CD4-positive, alpha-beta T cell treated with Interleukin-17A for 1 hour (primary cell): ENCODE results near the gene PPP6R2.
"Not testable (repeated sequence)": the region's sequence is repeated elsewhere in the genome, so short reads cannot be mapped to it uniquely, and the experiment has no call there.

Experiments
- DNase-seq: peaks from one replicate; pipeline ENCODE4 v3.0.0-alpha.2; 2020

Gene PPP6R2

DNA sequence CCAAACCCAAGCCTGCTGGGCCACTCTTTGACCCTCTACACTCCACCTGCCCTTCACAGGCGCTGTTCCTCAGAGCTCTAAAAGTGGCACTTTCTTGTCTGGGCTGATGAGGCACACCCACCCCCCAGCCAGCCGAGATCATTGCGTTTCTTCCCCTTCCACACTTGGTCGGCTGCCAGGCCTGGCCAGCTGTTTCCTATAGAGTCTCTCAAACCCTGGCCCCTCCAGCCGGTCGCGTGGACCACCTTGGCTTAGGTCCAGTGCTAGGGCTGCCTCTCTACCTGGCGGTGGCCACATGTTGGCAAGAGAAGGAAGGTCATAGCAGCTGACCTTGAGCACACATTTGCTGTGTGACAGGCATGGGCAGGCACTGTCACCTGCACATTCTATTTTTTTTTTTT, 60.6 kb downstream of the PPP6R2 start:
- DNase-seq = no peak

DNA sequence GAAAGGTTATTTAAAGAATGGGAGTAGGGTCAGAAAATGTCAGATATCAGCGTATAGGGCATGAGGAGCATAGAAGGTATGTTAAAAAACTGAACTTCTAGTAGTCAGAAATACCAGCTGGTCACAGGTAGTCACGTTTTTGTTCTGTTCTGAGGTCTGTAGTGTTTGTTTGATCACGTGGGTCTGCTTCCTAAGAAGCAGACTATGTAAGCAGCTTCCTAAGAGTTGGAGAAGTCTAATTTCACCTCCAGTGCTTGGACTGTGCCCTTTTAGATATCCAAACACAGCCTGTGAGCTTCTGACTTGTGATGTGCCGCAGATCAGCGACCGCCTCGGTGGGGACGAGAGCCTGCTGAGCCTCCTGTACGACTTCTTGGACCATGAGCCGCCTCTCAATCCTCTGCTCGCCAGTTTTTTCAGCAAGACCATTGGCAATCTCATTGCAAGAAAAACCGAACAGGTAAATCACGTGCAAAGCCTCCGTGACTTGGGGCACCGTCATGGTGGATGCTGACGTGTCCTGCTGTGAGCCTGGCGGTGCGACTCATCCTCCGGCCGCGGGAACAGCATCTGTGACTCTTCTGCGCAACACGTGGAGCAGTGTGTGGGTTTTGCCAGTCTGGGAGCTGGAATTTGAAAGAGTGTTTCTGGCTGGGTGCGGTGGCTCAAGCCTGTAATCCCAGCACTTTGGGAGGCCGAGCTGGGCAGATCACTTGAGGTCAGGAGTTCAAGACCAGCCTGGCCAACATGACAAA, 63.5 kb downstream of the PPP6R2 start:
- DNase-seq = no peak

DNA sequence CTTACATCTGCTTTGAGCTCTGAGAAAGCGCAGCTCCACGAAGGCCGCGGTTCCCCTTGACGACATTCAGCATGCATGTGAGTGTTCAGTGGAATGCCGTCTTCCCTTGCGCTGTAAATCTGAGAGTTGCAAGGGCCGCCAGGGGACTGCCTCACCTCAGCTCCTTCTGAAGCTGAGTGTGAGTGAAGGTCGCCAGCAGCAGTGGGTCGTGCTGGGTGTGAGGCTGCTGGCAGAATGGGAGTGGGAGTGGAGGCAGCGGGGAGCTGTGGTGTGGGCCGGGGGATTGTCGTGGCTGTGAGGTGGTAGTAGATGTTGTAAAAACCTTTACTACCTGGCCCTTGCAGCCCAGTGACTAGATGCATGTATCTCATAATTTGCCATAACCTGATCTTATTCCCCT, 65.2 kb downstream of the PPP6R2 start:
- no peak for DNase-seq

DNA sequence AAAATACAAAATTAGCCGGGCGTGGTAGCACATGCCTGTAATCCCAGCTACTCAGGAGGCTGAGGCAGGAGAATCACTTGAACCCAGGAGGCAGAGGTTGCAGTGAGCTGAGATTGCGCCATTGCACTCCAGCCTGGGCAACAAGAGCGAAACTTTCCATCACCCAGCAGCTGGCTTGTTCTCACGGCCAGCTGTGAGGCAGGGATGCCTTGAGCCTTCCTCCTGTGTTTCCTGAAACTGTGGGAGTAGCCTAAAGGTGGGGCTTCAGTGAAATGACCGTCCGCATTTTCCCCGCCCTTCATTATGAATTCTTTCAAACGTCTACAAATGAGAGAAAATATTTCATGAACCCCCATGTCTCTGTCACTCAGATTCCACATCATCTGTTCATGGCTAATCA, 65.8 kb downstream of the PPP6R2 start:
- not testable (repeated sequence) for DNase-seq

DNA sequence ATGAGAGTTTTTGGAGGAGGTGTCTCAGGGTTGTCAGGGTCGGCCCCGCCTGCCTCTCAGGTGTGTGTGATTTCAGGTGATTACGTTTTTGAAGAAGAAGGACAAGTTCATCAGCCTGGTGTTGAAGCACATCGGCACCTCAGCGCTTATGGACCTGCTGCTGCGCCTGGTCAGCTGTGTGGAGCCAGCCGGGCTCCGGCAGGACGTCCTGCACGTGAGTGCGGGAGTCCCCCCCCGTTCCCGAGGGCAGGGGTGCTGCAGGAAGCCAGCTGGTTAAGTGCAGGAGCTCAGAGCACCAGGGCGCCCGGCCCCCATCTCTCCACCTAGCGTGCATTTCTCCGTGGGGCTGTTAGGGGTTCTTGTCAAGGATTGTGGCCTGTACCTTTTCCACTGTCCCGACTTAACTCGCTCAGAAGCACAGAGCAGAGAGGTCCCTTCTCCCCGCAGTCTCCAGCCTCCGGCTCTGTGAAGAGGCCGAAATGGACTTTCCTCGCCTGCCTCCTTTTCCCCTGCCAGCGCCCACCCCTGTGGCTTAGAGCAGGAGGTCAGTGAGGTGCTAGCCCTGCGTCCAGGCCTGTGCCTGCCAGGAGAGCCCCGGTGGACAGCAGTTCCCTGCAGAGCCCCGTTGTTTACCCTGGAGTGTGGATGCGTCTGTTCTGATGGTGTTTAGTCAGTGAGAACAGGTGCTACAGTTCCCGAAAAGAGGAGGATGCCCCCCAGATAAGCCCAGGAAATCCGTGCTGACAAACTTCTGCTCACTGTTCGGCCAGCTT, 71.5 kb downstream of the PPP6R2 start:
- DNase-seq = no peak

DNA sequence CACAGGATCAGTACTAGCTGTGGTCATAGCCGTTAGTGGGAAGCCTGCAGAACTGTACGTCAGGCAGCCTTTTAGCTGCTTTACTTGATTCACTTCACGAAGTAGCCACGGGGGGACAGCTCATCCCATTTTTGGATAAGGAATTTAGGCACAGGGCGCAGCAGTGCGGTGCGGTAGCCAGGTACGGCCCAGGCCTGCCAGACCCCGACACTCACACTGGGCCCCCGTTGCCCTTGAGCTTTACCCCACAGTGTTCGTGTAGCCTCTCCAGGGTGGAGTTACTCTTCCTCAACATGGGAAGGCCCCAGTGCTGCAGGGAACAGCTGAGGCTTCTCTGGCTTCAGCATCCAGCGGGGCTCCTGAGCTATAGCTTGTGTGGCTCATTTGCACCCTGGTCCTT, 72.3 kb downstream of the PPP6R2 start:
- DNase-seq = no peak

DNA sequence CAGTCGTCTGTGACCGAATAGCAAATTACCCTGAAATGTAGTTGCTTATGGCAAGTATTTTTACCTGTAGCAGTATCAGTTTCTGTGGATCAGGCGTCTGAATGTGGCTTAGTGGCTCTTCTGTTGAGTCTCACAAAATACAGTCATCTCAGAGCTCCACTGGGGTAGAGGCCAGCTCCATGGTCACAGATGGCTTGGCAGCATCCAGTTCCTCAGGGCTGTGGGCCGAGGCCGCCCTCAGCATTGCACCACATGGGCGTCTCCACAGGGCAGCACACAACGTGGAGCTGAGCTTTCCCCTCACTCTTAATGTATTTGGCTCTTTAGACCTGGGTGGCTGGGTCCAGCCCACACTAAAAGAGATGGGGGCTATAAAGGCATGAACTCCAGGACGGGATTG, 73.9 kb downstream of the PPP6R2 start:
- no peak for DNase-seq

DNA sequence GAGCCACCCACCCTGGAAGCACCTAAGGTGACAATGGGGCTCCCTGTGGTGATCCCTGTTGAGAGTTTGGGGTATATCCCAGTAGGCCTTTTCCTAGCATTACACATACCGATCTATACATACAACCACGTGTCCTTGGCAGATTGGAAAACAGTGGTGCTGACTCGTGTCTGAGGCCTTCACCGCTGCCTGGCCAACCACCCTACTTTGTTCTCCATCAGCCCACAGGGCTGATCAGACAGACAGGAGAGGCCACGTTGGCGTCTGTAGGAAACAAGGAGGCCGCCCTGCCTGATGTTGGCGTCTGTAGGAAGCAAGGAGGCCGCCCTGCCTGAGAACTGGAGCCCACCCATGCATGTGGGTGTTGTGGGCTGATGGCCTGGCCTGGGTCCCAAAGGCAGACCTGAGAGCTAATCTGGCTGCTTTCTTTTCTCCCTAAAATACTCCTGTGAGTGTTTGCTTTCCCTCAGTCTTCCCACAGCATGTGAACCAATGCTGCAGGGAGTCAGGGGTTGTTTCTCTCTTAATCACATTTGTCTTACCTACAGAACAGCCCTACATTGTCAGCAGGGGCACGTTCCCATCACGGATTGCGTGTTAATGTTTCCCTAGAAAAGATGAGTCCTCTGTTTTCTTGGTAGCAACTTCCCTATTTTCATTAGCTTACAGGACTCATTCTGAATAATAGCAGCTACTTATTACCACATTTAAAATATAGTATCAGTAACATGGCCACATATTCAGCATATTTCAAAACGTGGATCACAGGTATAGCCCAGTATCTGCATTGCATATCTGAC, 74.5 kb downstream of the PPP6R2 start:
- no peak for DNase-seq

DNA sequence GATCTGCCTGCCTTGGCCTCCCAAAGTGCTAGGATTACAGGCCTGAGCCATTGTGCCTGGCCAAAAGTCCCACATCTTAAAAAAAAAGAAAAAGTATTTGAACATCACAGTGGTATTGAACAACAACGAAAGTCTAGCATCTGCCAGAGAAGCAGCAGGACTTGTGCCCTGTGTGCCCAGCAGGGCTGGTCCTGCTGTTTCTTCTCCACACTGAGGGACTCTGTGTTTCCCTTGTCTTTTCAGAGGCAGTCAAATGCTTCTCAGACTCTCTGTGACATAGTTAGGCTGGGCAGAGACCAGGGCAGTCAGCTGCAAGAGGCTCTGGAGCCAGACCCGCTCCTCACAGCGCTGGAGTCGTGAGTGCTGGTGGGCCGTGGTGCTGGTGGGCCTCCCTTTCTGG, 75.5 kb downstream of the PPP6R2 start:
- DNase-seq = no peak

DNA sequence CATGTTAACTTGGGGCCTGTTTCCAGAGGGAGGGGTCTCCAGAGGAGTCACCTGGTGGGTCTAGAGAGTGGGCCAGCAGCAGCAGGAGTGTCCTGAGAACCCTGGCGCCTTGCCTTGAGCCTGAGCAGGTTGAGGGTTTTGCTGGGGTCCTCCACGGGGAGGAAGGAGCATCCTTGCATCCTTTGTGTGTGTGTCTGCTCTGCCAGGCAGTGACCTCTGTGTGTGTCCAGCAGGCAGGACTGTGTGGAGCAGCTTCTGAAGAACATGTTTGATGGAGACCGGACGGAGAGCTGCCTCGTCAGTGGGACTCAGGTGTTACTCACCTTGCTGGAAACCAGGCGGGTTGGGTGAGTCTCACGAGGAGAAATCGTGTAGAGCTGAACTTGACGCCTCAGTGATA, 76.0 kb downstream of the PPP6R2 start:
- DNase-seq = no peak

DNA sequence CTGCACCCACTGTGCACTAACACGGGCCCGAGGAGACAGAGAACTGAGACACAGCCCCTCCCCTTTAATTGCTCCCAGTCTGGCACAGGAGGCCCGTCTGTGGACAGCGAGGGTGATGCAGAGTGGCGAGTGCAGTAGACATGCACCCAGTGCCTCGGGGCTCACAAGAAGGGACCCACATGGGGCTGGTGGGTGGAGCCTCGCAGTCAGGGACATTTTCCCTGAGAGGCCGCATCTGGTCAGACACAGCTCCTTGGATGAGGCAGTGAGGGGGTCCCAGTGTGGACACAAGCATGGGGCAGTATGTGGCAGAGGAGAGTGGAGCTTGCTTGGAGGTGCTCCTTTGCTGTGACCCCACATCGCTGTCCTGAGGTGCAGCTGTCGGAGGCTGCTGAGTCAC, 76.9 kb downstream of the PPP6R2 start:
- DNase-seq = no peak

DNA sequence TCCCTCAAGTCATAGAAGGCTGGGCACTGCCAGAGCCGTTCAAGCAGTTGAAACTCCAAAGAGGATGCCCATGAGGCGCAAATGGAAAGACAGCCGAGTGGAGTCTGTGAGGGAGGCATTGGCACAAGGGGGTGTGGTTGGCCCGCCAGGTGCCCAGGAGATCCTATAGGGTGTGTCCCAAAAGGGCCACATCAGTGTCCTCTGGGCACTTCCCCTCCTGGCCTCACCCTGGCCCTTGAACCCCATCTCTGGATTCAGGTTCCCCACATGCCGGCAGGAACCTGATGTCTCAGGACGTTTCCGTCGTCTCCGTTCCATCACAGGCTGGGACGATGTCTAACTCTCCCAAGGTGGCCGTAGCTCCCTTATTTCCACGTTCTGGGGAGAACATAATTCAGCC, 77.5 kb downstream of the PPP6R2 start:
- DNase-seq = no peak

DNA sequence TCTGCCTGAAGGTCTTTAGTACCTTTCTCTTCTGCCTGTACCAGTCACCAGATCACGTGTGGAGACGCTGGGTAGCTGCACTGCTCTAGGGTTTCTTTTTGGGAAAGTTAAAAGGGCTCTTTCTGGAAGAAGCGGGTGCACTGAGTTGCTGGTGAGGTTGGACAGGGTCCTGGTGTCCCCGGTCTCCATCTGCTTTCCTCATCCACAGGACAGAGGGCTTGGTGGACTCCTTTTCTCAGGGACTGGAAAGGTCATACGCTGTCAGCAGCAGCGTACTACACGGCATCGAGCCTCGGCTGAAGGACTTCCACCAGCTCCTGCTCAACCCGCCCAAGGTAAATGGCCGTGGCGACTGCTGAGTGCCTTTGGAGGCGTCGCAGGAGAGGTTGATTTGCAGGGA, 78.9 kb downstream of the PPP6R2 start:
- DNase-seq = no peak

DNA sequence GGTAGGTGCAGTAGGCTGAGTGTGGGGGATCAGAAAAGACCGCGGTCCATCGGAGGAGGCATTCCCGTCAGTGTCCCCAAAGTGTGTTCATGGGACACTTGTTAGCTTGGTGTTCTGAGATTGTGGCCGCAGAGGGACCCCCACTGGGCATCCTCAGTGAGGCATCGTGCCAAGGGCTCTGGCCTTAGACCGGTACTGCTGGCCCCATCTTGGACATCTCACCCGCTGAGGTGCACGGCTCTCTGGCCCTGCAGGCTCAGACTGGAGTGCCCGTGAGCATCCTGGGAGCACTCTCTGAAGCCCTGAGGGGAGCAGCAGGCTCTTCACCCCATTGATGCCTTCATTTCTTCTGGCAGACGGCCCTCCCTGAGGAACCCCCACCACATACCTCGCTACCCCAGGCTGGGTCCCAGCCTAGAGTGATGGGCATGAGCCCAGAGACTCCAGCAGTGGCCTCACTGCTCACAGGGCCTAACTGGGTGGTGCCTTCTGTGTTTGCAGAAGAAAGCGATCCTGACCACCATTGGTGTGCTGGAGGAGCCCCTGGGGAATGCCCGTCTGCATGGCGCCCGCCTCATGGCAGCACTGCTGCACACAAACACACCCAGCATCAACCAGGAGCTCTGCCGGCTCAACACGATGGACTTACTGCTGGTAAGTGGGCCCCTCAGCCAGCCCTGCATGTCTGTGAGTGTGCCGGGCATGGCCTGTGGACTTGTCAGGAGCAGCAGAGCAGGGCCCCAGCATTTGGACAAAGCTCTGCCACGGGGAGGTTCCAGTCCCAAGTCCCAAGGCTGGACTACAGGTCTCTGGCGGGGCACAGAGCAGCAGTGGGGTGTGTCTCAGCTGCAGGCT, 80.1 kb downstream of the PPP6R2 start:
- no peak for DNase-seq

DNA sequence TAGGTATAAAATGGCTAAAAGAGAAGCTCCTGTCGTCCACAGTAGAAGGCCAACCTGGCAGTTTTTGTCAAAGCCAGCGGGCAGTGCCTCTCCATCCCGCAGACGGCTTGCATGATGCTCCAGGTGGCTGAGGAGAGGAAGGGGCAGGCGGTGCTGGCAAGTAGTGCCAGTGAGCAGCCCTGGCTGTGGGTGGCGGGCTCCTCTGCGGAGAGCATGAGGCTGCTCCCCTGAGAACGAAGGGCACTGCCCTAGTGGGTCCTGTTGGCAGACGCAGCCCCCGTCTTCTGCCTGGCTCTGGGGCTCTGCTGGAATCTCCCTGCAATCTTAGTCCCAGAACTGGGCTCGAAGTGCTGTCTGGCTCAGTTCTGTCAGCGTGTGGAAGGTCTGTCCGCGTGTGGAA, 80.8 kb downstream of the PPP6R2 start:
- no peak for DNase-seq

DNA sequence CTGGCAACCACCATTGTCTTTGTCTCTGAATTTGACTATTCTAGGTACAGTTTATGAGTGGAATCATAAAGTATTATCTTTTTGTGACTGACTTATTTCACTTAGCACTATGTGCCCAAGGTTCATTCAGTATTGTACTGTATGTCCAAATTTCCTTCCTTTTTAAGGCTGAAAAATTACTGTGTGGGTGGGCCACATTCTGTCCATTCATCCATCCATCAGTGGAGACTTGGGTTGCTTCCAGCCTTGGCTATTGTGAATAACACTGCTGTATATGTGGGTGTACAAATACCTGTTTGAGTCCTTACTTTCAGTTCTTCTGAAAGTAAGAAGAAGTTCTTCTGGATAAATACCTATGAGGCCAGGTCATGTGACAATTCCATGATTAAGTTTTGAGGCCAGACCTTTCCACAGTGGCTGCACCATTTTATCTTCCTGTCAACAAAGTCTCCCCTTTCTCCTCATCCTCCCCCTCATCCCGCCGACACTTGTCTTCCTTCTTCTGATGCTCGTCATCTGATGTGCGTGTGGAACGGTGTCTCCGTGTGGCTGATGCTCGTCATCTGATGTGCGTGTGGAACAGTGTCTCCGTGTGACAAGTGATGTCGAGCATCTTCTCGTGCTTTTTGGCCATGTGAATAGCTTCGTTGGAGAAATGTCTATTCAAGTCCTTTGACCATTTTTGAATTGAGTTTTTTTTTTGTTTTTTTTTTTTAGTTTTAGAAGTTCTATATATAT, 82.2 kb downstream of the PPP6R2 start:
- no peak for DNase-seq

DNA sequence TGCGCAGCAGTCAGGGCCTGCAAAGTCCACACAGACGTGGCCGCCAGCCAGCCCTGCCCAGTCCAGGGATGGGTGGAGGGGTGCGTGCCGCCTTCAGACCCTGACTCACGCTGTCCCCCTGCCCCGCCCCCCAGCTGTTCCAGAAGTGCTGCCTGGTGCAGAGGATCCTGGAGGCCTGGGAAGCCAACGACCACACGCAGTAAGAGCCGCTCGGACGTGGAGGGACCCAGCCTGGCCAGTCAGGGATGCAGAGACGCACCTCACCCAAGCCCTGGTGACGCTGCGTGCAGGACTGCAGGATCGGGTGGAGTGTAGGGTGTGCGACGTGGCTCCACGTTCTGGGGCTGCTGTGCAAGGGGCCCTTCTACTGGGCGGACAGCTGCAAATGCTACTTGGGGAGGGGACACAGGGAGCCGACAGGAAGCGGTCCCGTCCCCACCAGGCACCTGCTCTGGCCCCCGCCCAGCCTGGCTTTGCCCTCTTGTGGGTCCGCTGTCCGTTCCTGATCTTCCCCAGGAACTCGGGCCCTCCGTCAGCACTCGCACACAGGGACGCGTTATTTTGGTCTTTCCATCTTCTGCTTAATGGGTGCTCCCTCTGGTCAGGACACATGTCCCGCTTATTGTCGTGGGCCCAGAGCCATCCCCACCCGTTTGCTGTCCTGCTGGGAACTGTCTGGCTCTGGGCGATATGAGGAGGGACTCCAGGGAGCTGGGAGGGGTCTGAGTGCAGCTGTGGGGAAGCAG, 89.2 kb downstream of the PPP6R2 start:
- no peak for DNase-seq

DNA sequence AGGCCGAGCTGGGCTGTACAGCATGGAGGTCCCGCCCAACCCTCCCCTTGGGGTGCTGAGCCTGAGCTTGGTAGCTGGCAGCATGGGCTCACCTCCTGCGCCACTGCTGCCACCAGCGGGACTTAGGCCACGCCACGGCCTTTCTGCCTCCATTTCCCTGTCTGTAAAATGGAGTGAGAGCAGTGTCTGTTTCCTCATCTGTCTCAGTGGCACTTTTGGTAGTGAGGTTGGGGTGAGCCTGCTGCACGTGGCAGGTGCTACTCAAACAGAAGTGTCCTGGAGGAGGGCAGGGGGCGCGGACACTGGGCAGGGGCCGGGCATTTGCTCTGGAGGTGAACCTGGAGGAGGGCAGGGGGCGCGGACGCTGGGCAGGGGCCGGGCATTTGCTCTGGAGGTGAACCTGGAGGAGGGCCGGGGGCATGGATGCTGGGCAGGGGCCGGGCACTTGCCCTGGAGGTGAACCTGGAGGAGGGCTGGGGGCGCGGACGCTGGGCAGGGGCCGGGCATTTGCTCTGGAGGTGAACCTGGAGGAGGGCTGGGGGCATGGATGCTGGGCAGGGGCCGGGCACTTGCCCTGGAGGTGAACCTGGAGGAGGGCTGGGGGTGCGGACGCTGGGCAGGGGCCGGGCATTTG, 89.9 kb downstream of the PPP6R2 start:
- not testable (repeated sequence) for DNase-seq

DNA sequence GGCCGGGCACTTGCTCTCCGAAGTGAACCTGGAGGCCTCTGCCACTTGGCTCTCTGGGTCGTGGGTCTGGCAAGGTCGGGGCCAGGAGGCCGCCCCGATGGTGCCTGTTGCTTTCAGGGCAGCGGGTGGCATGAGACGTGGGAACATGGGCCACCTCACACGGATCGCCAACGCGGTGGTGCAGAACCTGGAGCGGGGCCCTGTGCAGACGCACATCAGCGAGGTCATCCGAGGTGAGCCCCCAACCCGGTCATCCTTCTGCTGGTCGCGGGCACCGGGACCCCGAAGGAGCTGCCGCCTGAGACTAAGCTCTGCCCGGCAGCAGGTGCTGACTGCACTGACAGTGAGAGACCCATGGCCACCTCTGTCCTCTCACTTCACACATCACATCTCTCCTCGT, 91.7 kb downstream of the PPP6R2 start:
- no peak for DNase-seq

DNA sequence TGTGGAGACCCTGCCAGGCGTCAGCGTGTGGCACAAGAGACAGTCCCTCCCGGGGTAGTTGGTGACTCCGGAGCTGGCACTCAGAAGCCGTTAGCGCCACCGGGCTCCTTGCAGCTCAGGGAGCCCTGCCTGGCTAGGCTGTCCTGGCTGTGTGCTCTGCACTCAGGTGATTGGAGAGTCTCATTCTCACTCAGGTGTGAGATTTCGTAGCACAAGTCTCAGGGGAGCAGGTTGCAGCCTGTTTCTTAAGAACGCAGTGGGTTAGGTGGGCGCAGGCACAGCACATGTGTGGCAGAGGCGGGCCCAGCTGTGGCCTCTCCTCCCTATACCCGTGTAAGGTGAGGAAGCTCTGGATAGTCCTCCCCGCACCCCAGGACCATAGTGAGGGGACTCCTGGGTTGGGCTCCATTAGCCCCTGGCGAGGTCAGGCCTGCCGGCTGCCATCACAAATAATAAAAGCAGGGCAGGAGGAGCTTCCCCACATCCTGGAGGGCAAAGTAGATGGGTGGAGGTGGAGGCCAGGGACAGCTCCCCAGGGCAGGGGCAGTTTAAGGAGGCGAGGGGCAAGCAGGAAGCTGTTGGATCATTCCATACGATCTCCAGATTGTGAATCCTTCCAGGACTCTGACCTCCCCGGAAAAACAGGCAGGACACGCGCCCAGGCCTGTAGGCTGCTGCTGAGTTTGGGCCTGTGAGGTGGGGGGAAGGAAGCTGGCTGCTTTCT, 92.3 kb downstream of the PPP6R2 start:
- no peak for DNase-seq
